Tibial artery (tissue), 4 donors: ENCODE results near the gene TAS2R40.

Experiments used
- DNase-seq, 2 donors: peaks; one replicate each; pipeline ENCODE4 v3.0.0-alpha.2; 2019
- H3K27ac ChIP-seq, 2 donors: fragments of 200-600 bp; sonication (generic) in 1 of 2; 1 replicate in 1 of 2; 2 replicates in 1 of 2; pipeline ENCODE4 v1.5.1; 2018 to 2019; ENCODE audit warnings: mild to moderate bottlenecking in 1 of 2
- H3K27me3 ChIP-seq, 2 donors: fragments of 200-600 bp; sonication (generic) in 1 of 2; one replicate each; pipeline versions ENCODE4 v1.5.1 to v1.6.0; 2016 to 2019
- H3K36me3 ChIP-seq, 3 donors: fragments of 200-600 bp; sonication (generic) in 2 of 3; one replicate each; pipeline ENCODE4 v1.5.1; 2016 to 2019; ENCODE audit warnings: mild to moderate bottlenecking in 2 of 3
- H3K4me1 ChIP-seq, 4 donors: fragments of 200-600 bp; sonication (generic) in 2 of 4; 1 replicate in 3 of 4; 2 replicates in 1 of 4; pipeline ENCODE4 v1.5.1; 2016 to 2019
- H3K4me3 ChIP-seq, 2 donors: fragments of 200-600 bp; sonication (generic) in 1 of 2; 1 replicate in 1 of 2; 2 replicates in 1 of 2; pipeline ENCODE4 v1.5.1; 2018 to 2019; ENCODE audit warnings: mild to moderate bottlenecking in 2 of 2
- H3K9me3 ChIP-seq, 3 donors: fragments of 200-600 bp; sonication (generic) in 1 of 3; one replicate each; pipeline ENCODE4 v1.5.1; 2016 to 2019
- CTCF ChIP-seq, 2 experiments: fragments of 200-600 bp in 1 of 2; fragments of 450-650 bp in 1 of 2; IDR thresholded peaks; one replicate each; pipeline ENCODE4 v1.5.1; 2017 to 2019; ENCODE audit warnings: antibody characterized with exemption in 2 of 2, mild to moderate bottlenecking in 1 of 2, moderate library complexity in 1 of 2
- intact Hi-C: fragments of 100-400 bp; cut with DNase I; formaldehyde crosslinking; loops from one replicate; pipeline ENCODE4 v1.15.0; 2023; ENCODE audit warnings: low total_unique reads

Gene TAS2R40

DNA sequence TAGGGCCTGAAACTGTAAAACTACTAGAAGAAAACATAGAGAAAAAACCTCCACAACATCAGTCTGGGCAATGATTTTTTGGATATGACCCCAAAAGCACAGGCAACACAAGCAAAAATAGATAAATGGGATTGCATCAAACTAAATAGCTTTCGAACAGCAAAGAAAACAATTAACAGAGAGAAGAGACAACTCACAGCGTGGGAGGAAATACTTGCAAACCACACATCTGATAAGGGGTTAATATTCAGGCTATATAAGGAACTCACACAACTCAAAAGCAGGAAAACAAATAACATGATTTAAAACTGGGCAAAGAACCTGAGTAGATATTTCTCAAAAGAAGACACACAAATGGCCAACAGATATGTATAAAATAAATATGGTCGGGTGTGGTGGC is 33.7 kb downstream of the TAS2R40 start:
- intact Hi-C loops: no loop called here
- no peaks in the 10 kb centered on the region for H3K27me3 ChIP-seq
- H3K4me3 ChIP-seq: no peak overlapping the region
- TF ChIP-seq CTCF (IDR thresholded peaks at IDR 0.05): no peak
- H3K27ac ChIP-seq: no peak overlapping the region
- no peaks in the 10 kb centered on the region for H3K9me3 ChIP-seq
- H3K4me1 ChIP-seq: no peaks in the 10 kb centered on the region
- no peak for DNase-seq
- no peaks in the 10 kb centered on the region for H3K36me3 ChIP-seq

DNA sequence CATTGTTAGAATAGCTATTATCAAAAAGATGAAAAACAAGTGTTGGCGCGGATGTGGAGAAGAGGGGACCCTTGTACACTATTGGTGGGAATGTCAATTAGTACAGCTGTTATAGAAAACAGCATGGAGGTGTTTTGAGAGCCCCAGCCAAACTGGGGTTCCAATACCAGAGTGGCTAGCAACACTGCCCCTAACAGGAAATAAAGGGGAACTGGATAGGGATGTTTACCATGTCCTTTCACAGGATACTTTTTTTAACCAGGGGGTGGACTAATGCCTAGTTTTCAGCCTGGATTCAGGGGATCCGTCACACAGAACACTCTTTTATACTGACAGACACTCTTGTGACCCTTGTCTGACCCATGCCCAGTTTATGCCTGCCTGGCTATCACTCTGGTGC is 34.5 kb downstream of the TAS2R40 start:
- no peak for TF ChIP-seq CTCF (IDR thresholded peaks at IDR 0.05)
- no peaks in the 10 kb centered on the region for H3K27me3 ChIP-seq
- H3K27ac ChIP-seq: no peak overlapping the region
- no peak for DNase-seq
- no peaks in the 10 kb centered on the region for H3K9me3 ChIP-seq
- intact Hi-C loops: no loop called here
- H3K36me3 ChIP-seq: no peaks in the 10 kb centered on the region
- H3K4me1 ChIP-seq: no peaks in the 10 kb centered on the region
- no peak overlapping the region for H3K4me3 ChIP-seq

GRCh38 chr7:143256932-143257331 is 35.1 kb downstream of the TAS2R40 start:
- no peaks in the 10 kb centered on the region for H3K27me3 ChIP-seq
- no peaks in the 10 kb centered on the region for H3K4me1 ChIP-seq
- H3K9me3 ChIP-seq: no peaks in the 10 kb centered on the region
- intact Hi-C loops: no loop called here
- no peak for DNase-seq
- no peak for TF ChIP-seq CTCF (IDR thresholded peaks at IDR 0.05)
- H3K4me3 ChIP-seq: no peak overlapping the region
- H3K27ac ChIP-seq: no peak overlapping the region
- no peaks in the 10 kb centered on the region for H3K36me3 ChIP-seq

GRCh38 chr7:143257501-143257900 is 35.7 kb downstream of the TAS2R40 start:
- no peak for TF ChIP-seq CTCF (IDR thresholded peaks at IDR 0.05)

GRCh38 chr7:143258831-143259230 is 37.0 kb downstream of the TAS2R40 start:
- Histone ChIP-seq H3K27ac (no peak overlapping the region), H3K27me3 (no peaks in the 10 kb centered on the region), H3K4me1 (peaks cover 0 to 5% (median 0%) of the 10 kb centered on the region in 4 donors), H3K36me3 (no peaks in the 10 kb centered on the region), H3K9me3 (no peaks in the 10 kb centered on the region), H3K4me3 (no peak overlapping the region)
- no peak for TF ChIP-seq CTCF (IDR thresholded peaks at IDR 0.05)
- no peak for DNase-seq
- intact Hi-C loops: no loop called here

More at GRCh38 chr7:143257501-143257900, 35.7 kb downstream of the TAS2R40 start:
- no peak overlapping the region for H3K27ac ChIP-seq
- no peak overlapping the region for H3K4me3 ChIP-seq
- no peak for DNase-seq
- no peaks in the 10 kb centered on the region for H3K4me1 ChIP-seq
- H3K36me3 ChIP-seq: no peaks in the 10 kb centered on the region
- intact Hi-C loops: no loop called here
- no peaks in the 10 kb centered on the region for H3K9me3 ChIP-seq
- no peaks in the 10 kb centered on the region for H3K27me3 ChIP-seq

GRCh38 chr7:143259765-143260164 is 37.9 kb downstream of the TAS2R40 start:
- no peak for TF ChIP-seq CTCF (IDR thresholded peaks at IDR 0.05)
- Histone ChIP-seq H3K9me3 (no peaks in the 10 kb centered on the region), H3K36me3 (no peaks in the 10 kb centered on the region), H3K4me1 (peaks cover 0 to 13% (median 7%) of the 10 kb centered on the region in 4 donors), H3K27ac (no peak overlapping the region), H3K4me3 (no peak overlapping the region), H3K27me3 (no peaks in the 10 kb centered on the region)
- intact Hi-C loops: no loop called here
- no peak for DNase-seq
